Inflammatory macrophage (primary cell): Measurements from ENCODE around the gene CDKL5.

ENCODE experiments used
- DNase-seq, 2 donors: peaks; one replicate each; pipeline ENCODE4 v3.0.0-alpha.2; 2020 to 2022

CDKL5 gene

DNA sequence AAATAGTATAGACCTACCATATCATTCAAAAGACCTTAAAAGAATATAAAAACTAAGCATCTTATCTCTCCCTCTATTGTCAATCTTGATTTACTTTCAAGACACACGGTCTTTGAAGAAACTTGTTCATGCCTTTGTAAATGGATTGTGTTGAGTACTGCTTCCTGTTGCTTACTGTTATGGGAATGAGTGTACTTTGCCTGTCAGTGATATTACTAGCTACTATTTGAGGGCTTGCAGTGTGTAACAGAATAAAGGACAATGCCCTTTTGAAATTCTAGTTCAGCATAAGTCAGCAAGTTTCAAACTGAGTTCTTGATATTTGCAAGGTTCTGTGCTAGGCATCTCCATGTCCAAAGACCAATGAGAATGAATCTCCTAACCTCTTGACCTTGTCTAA is 36.0 kb downstream of the CDKL5 start:
- DNase-seq, result no peak

DNA sequence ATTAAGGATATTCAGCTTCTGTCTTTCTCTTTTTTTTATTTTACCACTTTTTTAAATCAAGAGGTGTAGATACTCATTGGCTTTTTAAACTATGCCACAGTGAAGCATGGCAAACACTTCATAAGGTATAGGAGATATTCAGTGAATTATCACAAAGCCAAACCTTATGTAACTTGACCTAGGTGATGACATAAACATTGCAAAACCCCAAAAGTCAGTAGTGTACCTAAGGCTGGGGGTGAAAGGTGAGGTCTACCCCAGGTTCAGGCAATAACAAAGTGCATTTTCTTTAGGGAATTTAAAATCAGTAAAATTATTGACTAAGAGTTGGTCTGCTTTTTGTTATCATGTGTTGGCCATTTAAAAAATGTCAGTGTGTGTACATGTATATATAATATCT is 39.1 kb downstream of the CDKL5 start:
- no peak for DNase-seq

DNA sequence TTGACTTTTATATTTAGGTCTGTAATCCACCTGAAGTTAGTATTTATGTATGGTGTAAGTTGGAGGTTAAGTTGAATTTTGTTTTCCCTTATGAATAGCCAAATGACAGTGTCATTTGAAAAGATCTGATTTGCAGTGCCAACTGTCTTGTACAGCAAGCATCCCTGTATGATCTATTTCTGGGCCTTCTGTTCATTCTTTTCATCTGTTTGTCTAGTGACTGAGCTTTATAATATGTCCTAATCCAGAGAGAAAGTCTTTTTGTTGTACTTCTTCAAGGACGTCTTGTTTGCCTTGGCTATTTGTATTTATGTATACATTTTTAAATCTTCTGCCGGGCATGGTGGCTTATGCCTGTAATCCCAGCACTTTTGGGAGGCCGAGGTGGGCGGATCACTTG is 39.6 kb downstream of the CDKL5 start:
- no peak for DNase-seq

DNA sequence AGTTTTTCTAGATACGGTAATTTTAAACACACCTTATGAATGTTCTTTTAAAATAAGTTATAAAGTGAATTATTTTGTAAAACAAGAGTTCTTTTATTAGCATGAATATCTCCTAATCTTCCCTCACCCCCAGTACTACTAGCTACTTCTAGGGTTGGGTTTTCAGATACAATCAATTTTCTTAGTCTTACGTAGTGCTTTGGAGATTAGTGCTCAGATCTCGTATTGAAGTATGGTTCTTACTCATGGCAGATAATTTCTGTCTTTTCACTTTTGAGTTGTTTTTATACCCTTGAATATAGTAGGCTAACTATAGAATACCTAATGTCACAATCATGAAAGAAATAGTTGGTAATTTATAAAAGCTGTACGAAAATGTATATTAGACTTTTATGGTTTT is 43.2 kb downstream of the CDKL5 start:
- DNase-seq, result no peak

DNA sequence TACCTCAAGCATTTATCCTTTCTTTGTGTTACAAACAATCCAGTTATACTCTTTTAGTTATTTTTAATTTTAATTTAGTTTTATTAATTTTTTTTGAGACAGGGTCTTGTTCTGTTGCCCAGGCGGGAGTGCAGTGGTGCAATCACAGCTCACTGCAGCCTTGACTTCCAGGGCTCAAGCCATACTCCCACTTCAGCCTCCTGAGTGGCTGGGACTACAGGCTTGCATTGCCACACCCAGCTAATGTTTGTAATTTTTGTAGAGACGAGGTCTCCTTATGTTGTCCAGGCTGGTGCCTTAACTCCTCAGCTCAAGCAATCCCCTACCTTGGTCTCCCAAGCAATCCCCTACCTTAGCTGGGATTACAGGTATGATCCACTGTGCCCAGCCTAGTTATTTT is 45.9 kb downstream of the CDKL5 start:
- no peak for DNase-seq

DNA sequence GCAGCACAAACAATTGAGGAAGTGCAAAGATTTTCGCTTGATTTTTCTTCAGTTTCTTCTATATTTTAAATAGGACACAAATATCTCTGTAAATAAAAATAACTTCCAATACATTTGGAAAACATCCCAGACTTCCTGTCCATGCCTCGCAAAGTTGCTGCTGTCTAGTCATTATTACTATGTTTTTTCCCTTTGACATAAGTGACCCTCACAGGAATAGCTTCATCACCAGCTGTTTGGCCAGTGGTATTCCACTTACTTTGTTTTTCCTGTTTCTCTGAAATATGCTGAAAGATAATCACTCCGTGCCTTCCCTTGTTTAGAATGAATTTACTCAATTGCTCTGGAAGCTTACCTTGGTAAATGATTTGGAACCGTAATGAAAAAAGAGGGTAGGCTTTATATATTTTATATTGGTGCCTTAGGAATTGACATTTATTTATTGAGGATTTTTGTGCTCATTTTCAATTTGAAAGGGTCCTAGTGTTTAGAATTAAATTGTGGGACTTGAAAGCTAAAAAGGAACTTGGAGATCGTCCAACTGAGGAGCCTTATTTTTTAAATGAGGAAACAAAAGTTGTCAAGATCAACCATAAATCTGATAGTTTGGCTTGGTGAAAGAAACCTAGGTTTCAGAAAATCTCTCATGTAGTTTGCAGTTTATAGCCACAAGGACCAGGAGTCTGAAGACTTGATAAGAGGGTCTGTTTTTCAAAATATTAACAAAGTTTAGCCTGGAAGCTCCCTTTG is 65.6 kb downstream of the CDKL5 start:
- peak in 1 of 2 donors; percentile 2 for DNase-seq

DNA sequence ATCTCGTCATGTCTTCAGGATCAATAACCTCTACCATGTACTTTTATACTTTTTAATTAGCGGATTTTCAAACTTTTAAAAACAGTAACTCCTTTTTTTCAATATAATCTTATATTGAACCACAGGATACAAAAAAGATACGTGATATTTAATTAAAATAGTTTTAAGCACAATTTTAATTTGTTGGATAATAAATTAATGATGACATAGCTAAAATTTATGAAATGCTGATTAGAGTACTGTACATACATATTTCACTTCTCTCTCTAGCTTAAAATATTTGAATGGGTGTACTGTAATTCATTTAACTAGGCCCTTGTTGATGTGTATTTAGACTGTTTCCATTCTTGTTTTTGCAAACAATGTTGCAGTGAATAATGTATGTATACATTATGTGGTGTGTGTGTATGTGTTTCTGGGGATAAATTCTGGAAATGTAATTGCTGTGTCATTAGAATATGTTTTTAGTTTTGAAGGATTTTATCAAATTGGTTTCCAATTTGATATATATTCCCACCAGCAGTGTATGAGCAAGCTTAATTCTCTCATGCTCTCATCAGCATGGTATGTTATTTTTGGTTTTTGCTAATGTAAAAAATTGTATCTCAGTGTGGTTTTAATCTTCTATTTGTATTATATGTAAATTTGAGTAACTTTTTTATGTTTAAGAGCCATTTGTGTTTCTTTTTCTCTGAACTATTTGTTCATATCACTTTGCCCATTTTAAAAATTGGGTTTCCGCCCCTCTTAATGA is 66.4 kb downstream of the CDKL5 start:
- DNase-seq, result no peak

DNA sequence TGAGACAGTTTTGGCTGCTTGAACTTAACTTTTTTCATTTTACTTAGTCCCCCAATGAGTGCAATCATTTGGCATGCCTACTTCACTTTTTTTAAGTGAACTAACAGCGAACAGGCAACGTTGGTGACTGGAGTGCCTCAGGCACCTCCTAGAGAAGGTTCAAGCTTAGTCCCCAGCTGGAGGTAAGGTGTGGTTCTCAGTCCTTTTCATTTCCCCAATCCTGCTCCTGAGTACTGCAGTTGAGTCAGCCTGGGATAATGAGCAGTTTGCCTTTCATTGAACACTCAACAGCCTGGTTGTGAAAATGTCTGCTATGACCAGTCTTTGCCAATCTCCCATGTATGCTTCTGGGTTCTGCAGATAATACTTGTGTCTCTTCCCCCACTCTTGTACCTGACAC is 109.5 kb downstream of the CDKL5 start:
- DNase-seq, result no peak

DNA sequence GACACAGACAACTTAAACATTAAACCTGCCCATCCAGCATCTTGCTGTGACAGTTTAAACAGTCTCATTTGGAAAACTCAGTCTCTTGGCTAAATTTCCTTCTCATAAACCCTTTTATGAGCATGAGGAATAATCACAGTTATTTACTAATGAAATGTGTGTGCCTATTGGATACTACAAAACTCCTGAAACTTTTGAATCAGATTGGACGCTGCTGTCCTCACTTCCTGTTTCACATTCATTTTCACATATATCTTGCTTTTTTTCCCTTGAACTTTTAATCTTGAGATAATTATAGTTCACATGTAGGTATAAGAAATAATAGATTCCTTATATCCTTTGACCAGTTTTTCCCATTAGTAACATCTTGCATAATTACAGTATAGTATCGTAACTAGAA is 111.7 kb downstream of the CDKL5 start:
- no peak for DNase-seq

DNA sequence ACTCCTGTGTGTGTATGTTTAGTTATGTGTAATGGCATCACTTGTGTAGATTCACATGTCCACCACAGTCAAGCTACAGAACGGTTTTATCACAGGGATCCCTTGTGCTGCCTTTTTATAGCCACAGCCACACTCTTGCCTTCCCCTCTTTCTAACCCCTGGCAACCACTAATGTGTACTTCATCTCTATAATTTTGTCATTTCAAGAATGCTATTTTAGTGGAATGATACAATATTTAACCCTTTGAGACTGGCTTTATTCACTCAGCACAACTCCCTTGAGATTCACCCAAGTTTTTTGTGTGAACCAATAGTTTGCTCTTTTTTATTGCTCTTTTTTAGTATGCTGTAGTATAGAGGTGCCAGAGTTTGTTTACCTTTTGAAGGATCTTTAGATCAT is 112.1 kb downstream of the CDKL5 start:
- DNase-seq, result no peak

DNA sequence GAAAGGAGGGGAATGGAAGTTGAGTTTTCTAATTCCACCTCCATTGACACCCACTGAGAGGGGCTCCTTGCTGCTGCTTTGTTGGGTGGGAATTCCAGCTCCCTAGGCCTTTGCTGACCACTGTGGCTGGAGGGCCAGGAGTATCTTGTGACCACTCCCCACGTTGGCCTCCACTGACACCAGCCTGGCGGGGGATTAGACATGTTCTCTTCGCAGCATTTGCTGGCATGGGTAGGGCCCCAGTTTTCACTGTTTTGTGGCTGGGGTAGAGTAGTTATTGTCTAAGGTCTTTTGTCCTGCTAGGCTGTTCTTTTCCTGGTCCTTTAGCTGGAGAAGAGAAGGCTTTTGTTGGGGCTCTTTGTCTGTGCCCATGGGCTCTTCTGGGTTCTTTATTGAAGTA is 116.7 kb downstream of the CDKL5 start:
- DNase-seq, result no peak

DNA sequence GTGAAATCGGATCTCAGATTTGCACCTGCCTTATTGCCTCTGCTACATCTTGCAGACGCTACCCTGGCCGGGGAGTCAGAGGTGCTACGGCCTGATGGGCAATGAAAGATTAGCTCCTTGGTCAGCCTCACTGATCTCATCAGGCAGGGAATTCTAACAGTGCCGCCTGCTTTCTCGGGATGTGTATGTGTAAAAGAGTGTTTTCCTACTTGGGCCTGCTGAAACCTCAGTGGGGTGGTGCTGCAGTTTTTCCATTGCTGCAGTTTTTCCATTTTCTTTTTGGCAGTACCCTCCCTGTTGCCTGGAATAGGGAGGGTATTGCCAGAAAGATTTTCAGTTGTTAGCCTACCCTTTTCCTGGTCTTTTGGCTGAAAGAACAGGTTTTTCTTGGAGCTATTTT is 117.5 kb downstream of the CDKL5 start:
- DNase-seq, result no peak

DNA sequence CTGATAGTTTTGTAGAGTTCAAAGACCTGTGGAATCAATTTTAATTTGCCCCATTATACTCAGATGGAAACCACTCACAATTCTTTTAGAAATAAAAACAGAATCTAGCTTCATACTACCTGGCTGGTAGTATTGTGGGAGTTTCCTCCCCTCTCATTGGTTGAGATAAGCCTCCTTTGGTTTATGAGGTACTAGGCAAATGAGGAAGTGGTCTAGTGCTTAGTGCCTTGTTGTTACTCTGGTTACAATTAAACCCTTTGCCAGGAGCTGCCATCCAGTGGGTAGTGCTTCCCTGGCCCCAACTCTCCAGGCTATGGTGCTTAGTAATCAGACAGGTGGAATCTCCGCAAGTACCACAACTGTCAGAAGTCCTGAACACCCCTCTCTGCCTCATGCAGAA is 118.3 kb downstream of the CDKL5 start:
- DNase-seq, result no peak

DNA sequence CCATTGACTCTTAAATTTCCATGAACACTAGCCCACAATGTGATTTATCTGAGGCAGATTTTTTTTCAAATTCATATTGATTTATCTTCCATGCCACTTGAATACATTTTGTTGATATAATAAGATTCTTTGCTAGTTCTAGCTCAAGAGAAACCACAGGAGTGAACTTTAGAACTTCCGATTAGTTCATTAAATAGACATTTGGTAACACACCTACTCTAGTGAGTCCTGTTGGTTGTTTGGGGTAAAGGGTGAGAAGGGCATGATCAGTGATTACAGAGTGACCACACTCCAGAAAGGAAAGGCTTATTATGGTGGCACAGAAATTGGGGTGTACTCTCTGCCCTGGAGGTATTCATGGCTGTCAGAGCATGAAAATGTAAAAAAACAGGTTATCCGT is 120.4 kb downstream of the CDKL5 start:
- DNase-seq, result no peak

DNA sequence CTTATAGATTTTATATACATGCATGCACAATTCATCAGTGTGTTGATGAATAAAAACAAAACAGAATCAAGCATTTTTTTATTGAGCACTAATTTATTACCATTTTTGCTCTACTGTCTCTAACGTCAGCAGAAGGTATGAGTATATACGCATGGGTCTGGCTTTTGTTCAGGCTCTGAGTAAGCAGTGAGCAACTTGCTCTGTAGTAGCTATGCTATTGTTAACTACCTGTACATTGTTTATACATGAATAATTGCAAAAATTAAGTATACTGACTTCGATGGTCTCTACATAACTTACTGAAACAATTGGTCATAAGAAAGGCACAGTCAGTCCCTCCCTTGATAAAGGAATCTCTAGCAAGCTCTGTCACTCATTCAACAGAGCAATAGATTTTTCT is 123.6 kb downstream of the CDKL5 start:
- no peak for DNase-seq

DNA sequence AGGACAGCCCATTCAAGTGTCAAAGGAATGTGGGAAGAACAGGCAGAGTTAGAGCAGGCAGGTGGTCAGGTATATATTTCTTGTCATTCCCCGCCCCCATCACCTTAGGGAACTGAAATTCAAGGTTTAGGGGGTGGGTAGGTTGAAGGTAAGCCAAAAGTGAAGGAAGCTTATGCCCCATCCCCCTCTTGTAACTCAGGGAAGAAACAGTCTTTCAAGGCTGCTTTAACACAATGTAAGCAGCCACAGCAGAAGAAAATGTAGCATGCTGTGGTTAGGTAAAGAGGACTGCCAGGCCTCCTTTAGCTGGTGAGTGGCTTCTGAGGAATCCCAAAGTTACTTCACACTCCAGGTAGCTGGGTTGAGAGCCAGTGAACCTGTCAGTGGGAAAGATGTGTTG is 124.2 kb downstream of the CDKL5 start:
- no peak for DNase-seq

DNA sequence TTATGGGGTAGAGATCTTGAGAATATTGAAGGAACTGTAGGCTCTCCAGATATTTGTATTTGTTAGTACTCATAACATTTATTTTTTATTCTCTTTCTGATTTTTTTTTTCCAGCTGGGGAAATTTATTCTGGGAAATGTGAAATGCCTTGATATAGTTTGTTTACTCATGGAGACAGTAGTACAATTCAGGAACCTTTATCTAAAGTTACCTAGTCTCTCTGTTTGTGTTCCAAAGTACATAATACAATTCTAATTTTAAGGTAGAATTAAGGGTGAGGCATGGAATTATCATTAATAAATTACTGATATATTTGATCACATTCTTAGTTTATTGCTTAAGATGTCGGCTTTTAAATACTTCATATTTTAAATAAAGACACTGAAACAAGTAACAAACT is 132.5 kb downstream of the CDKL5 start:
- DNase-seq, result no peak

DNA sequence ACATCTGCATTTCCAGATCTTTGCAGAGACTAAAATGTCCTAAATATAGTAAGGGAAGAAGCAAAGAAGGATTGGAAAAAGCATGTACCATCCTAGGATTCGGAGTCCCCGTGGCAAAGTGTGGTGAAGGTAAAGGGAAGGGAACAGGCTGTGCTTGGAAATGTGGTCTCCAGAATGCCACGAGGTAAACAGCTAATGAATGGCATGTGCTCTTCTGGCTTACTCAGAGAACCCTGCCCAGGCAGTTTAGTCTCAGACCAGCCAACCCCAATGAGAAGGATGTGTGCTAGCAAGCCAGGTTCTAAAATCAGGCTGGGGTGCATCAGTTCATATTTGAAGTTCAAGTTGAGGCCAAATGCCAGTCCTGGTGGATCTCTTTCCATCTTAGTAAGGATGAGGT is 133.4 kb downstream of the CDKL5 start:
- DNase-seq, result no peak

DNA sequence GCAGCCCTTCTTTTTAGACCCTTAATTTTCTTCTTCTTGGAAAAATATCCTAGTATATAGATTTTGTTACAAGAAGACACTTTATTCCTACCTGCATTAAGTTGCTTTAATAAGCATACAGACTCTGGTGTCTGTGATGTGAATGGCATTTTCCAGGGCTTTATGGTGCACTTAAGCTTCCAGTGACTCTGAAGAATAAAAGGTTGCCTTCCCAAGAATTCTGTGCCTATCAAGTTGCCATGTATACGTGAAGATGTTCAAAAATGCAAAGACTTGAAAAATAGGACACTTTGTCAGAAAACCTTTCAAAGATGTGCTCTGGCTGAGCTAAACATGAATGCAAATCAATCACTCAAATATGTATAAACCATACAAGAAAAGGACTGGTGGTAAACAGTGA is 135.6 kb downstream of the CDKL5 start:
- no peak for DNase-seq

DNA sequence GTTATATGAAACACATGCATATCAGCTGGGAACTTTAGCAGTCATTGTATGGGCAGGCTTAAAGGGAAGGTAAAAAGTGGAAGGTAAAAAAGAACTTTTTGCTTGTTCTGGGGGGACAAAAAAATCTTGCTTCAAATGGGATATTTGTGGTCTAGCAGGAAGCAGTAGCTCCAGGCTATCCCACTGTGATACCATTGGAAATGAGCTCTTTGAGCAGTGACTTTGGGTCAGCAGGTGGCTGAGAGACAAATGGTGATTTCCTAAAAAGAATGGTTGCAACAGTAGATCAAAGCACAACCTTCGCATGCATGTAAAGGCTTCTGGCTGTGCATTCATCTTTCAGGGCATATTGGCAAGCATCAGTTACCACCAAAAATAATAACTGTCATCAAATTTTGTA is 140.3 kb downstream of the CDKL5 start:
- no peak for DNase-seq

DNA sequence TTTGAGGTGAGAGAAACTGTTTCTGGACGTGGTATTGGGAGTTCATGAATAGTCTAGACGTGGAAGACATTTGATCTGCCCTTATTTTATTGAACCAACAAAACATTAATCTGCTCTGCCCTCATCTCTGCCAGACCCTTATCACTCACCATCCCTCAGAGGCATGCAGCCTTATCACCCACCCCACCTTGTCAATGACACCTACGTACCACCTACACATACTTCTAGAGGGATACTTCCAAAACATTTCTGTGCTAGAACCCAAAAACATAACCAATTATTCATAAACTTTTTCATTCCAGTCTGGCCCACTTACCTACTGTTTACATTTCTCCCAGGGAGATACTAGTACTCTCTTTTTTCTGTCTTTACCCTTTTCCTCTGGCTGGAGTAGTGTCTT is 141.3 kb downstream of the CDKL5 start:
- DNase-seq, result no peak

DNA sequence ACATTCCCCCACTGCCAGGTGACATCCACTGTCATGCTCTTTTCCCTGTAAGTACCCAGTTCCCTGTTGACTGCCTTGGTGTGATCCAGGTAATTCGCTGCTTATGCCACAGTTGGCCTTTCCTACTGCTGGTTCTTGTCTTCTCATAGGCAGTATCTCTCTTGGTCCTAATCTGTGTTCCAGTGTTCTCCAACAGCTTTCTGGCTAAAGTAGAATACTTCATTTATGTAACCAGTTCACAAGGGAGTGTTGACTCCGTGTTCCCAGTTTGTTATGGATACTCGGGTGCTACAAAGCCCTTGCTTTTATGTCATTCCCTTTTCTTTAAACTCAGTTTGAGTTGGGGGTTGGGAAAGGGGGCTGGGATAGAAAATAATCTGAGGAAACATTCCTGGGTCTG is 148.1 kb downstream of the CDKL5 start:
- DNase-seq, result no peak

DNA sequence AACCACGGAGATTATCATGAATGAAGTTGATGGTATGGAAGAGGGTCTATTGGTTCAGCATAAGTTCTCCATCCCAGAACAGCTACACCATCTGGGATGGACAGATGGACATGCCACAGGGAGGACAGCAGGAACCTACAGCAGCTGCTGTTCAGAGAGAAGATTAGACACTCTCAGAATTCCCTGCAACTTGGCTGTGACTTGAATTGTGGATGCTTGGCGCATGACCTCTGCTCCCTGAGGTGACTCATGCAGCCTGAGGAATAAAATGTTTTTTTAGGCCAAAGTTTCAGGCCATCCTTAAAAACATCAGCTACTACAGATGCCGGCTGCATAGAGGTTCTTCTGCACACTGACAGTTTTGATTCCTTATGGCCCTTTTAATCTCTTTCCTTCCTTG is 149.2 kb downstream of the CDKL5 start:
- DNase-seq, result no peak

DNA sequence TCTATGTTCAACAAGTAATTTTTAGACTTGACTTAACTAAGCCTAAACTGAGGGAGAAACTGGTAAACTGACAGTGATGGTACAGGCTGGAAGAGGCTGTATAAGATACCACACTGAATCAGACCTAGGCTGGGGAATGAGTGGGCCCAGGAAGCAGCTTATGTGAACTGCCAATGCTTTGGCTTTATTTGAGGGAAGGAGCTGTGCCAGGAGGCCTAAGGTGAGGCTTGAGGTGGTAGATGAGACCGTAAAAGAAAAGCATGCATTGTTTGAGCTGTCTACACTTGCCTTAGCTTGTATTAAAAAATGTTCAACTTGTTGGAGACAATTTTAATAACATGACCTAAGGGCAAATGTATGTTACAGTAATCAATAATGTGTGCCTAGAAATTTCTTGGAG is 150.3 kb downstream of the CDKL5 start:
- DNase-seq, result no peak

DNA sequence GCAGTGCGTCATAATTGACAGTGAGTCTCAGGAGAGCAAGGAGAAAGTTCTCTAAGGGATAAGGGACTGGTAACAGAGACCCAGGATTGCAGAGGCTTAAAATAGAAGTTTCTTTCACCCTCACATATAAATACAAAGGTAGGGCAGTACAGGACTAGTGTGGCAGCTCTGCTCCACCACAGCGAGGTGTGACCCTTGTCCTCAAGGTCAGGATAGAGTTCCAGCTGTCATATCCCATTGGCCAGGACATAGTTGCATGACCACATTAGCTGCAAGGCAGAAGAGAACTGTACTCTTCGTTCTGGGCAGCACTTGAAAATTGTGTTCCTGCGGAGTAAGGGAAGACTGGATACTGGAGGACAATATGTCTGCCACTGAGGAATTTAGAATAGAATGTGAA is 152.0 kb downstream of the CDKL5 start:
- no peak for DNase-seq
